Stimulated activated CD4-positive, alpha-beta T cell treated with anti-CD3 and anti-CD28 coated beads, Interleukin-4, amount 100 ng/mL, for 1 hour (primary cell): ENCODE results near the gene DNMT3B.
"Not testable (repeated sequence)": the region's sequence is repeated elsewhere in the genome, so short reads cannot be mapped to it uniquely, and the experiment has no call there.

Source experiments
- DNase-seq: peaks from one replicate; pipeline ENCODE4 v3.0.0-alpha.2; 2020

DNMT3B gene

GRCh38 chr20:32763202-32764004 is 1.2 kb downstream of the DNMT3B start:
- no peak for DNase-seq

GRCh38 chr20:32764005-32764960 is 2.1 kb downstream of the DNMT3B start:
- DNase-seq, result no peak

GRCh38 chr20:32765230-32765875 is 3.2 kb downstream of the DNMT3B start:
- DNase-seq, result not testable (repeated sequence)

GRCh38 chr20:32767418-32768198 is 5.4 kb downstream of the DNMT3B start:
- no peak for DNase-seq

GRCh38 chr20:32772046-32772445 is 9.9 kb downstream of the DNMT3B start:
- DNase-seq, result no peak

- DNase-seq, result no peak
Measured at GRCh38 chr20:32773223-32773622, 11.0 kb downstream of the DNMT3B start.

- no peak for DNase-seq
Measured at GRCh38 chr20:32773855-32774254, 11.7 kb downstream of the DNMT3B start.

GRCh38 chr20:32775336-32775991 is 13.3 kb downstream of the DNMT3B start:
- no peak for DNase-seq

GRCh38 chr20:32777177-32777956 is 15.2 kb downstream of the DNMT3B start:
- no peak for DNase-seq

GRCh38 chr20:32779500-32780211 is 17.5 kb downstream of the DNMT3B start:
- DNase-seq, result no peak

GRCh38 chr20:32780278-32780677 is 18.1 kb downstream of the DNMT3B start:
- DNase-seq, result no peak

GRCh38 chr20:32780749-32781655 is 18.8 kb downstream of the DNMT3B start:
- DNase-seq, result no peak

GRCh38 chr20:32784369-32785080 is 22.3 kb downstream of the DNMT3B start:
- no peak for DNase-seq

- DNase-seq, result no peak
Measured at GRCh38 chr20:32786059-32786760, 24.0 kb downstream of the DNMT3B start.

- no peak for DNase-seq
Measured at GRCh38 chr20:32787168-32787567, 25.0 kb downstream of the DNMT3B start.

GRCh38 chr20:32789896-32790750 is 27.9 kb downstream of the DNMT3B start:
- peak; percentile 71 for DNase-seq

GRCh38 chr20:32790751-32791057 is 28.5 kb downstream of the DNMT3B start:
- DNase-seq, result no peak
